Ecto neural progenitor cell (in vitro differentiated cells): ENCODE data around the gene ANKS1B.

ENCODE experiments used
- DNase-seq: peaks from one replicate; pipeline ENCODE4 v3.0.0-alpha.2; 2018; ENCODE audit warnings: low spot score

The ANKS1B gene

DNA sequence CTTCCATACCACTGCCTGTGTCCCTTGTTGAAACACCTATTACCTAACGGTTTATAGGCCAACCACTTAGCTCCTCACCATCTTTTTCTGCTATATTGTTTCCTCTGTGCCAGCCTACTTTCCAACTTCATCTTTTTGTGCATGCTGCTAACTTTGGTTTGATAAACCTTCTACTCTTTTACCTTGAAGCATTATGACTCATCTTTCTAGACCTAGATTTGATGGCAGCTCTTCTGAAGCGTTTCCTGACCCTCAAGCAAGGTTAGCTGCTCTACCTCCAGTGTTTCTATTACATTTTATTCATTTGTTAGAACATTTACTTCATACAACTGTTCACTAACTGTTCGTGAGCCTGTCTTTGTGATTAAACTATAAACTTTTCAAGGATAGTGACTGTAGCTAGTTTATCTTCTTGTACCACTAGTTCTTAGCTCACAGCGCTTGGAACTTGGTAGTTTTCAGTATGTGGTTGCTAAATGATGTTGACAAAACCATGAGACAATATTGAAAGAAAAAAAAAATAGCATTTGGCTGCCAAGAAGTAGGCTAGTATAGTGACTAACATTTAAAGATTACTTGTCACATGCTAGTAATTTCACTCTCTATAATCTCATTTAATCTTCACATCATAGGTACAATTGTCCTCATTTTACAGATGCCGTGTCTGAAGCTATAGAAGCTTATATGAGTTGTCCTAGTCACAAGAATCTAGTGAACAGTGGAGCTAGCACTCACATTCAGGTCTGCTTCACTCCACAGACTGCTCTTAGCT lies 1260.2 kb downstream of the ANKS1B start:
- no peak for DNase-seq

DNA sequence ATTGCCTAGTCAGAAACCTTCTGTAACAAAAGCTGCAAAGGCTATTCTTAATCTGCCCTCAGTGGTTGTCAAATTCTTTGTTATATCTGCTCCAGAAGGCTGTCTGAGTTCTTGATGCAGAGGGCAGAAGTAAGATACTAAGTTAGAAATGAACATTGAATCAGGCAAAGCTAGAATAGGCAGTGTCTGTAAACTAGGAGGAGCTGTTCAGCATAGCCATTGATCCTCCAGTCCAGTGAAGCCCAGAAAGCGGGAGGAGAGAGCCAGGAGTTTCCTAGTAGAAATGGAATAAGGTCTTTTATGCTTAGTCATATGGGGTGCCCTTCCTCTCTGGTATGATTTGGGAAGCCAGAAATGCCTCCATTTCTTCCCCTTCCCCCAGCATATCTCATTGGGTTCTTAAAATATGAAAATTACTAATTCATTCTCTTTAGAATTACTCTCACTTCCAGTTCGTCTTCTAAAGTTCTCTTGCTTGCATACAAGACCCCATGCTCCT lies 1263.5 kb downstream of the ANKS1B start:
- no peak for DNase-seq

DNA sequence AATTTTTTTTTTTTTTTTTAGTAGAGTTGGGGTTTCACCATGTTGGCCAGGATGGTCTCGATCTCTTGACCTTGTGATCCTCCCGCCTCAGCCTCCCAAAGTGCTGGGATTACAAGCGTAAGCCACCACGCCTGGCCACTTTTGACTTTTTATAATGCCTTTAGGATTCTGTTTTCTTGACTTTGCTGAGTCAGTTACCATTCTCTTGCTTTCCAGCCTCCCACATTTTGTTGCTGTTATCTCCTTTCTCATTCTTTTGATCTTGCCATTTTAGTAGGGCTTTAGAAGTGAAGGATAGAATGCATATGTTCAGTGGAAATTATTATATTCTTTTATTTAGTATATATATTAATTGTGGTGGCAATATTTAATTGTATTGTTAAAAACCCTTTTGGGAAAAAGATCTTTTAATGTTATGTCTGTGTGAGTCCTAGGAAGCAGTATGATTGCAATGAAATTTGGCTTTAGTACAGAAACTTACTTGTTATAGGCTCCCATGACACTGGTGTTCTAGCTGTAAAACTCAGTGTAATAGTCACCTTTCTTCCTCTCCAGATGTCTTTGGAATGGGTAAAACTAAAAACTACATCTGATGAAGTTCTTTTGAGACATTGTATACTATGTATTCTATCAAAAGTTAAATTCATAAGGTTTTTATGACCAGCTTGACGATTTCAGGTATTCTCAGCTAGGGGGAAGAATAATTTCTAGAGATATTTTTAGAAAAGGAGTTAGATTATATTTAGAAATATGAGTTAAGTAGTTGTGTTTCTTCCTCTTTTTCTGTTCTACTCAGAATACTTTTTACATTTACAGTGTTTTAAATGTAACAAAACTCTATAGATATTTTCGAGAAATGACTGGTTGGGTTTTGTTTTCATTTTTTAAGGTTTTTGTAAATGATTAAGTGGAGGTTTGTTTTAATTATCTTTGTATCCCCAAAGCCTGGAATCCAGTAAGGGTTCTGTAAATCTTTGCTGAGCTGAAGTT lies 1264.9 kb downstream of the ANKS1B start:
- DNase-seq = no peak

DNA sequence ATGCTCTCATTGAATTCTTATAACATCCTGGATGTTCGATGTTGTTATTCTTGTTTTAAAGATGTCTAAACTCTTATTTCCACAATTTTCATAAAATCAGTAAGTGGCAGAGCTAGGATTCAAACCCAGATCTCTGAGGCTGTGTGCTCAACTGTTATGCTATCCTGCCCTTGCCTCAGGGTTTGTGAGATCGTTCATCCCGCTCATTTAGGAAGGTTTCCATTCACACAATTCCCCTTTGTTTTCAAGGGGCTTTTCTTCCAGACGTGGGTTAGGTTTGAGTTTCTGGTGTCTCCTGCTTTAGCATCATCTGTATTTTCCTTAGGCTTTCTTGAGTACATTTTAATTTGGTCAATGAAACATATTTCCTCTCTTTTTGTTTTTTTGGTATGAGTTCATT lies 1270.3 kb downstream of the ANKS1B start:
- no peak for DNase-seq

DNA sequence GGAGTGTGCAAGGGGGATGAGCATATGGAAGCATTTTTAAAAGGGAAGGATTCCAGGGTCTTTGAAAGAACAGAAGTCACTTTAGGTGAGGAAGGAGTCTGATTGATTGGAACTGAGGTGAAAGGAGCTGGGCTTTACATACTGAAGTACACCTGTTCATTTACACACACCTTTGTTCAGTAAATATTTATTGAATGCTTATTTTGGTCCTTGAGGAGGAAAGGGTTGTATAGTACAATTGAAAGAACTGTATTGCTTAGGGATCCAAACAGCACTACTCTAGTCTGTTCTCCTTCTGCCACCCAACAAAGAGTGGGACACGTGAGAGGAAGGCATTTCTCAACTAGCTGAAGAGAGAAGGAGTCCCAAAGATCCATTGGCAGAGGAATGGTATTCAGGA lies 1275.7 kb downstream of the ANKS1B start:
- no peak for DNase-seq

DNA sequence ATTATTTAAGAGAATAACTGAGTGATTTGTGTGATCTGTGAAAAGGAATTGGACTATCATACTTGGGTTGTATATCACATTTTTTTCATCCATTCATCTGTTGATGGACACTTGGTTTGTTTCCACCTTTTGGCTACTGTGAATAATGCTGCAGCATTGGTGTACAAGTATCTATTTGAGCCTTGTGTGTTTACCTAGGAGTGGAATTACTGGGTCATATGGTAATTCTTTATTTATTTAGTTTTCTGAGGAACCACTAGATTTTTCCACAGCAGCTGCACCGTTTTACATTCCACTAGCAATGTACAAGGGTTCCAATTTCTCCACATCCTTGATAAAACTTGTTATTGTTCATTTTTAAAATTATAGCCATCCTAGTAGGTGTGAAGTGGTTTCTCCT lies 1283.6 kb downstream of the ANKS1B start:
- no peak for DNase-seq

DNA sequence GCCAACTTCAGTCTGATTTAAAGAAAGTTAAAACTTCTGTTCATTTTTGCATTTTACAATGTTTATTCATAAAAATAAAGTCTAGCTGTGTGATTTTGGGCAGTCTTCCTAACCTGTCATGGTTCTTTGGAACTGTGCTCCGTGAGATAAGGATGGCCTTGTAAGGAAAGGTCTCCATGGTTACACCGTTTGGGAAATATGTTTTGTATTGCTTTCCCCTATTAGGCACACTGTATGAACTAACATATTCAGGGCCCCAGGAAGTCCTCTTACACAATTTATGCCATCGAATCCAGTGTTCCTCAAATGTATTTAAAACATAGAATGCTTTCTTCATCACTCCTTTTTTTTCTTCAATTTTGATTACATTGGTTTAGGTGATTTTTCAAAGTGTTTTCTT lies 1285.2 kb downstream of the ANKS1B start:
- no peak for DNase-seq

DNA sequence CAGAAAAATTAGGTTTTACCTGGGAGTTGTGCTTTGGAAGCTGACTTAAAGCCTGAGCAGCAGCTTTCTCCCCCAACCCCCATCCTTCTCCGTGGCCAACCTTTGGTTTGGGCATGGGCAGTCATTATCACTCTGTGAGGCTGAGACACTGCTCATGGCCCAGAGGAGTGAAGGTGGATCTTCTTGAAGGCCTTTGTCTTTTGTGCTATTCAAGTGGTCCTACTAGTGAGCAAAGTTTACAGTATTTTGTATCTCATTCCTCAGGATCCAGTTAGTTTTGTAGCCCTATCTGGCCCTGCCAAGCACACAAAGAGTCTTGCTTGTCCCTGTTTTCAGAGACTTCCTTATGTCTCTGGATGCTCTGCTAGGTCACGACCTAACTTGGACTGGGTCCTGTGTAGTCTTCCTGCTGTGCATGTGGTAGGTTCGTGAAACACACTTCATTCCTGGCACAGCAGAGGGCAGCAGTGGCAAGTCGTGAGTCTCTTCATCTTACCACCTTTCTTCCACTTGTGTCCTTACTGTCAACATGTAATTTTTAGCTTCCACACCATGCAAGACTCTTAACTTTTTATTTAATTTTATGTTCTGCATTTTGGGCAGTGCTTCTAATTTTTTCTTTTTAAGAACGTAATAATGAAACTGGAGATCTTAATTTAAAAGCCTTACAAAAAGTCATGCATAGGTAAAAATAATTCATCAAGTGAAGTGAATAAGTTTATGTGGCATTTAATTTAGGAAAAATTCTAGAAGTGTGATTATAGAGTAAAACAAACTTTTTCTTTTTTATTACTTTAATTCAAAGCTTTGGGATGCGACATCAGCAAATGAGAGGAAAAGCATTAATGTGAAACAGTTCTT lies 1285.9 kb downstream of the ANKS1B start:
- no peak for DNase-seq

DNA sequence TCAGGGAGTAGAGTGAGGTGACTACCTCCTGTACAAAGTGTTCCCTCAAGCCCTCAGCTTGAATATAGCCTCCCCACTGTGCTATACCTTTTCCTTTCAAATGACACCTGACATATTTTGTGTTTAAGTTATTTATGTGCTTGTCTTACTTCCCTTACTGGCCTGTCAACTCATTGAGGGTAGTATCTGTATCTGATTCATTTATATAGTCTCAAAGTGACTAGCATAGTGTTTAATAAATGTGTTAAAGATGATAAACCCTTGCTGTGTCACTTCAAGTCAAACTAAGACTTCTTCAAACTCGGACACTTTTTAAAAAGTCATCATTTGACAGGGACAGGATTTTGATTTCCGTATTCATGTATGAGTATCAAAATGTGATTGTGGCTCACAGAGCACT lies 1287.5 kb downstream of the ANKS1B start:
- no peak for DNase-seq

DNA sequence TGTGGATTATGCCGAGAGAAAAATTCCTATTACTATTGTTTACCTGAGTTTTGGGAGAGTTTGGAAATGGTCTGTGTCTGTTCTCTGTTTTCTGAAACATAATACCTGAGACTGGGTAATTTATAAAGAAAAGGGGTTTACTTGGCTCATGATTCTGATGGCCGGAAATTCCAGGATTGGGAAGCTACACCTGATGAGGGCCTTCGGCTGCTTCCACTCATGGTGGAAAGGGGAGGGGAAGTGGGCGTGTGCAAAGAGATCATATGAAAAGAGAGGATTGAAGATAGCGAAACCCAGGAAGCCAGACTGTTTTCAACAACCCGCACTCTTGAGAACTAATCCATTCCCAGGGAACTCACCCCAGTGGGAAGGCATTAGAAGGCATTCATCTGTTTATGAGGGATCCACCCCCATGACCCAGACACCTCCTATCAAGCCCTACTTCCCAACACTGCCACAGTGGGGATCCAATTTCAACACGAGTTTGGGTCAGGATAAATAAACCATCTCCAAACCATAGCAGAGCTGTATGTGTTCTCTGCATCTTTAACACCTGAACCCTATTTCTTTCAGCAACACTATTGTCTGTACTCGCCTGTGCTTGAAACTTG lies 1288.6 kb downstream of the ANKS1B start:
- DNase-seq = peak; percentile 51

DNA sequence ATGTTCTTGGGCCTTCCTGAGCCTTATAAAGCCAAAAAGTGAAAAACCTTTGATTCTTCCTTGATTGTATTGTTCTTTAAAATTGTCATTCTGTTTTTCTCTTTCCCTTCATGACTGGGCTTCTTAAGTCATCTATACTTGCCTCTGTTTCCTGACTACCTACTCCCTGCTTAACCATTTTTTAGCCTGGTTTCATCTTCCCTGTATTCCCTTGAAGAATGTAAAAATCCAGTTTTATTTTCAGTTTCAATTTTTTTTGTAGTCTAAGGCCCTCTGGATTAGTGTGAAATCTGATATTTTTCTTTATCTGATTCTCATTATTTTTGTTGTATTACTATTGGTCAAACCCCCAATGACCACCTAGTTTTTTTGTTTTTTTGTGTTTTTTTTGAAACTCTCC lies 1293.4 kb downstream of the ANKS1B start:
- no peak for DNase-seq

DNA sequence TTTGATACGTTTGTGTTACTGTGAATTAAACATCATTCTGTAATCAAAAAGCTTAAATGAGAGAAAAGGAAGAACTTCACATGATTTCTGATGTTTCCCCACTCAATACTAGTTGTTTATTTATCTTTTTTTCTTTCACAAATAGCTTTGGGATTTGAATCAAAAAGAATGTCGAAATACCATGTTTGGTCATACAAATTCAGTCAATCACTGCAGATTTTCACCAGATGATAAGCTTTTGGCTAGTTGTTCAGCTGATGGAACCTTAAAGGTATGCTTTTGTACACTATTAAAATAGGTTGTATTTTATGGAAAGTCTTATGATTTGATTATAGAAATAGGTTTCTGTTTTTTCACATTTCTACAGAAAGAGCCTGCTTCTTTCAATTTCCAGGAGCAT lies 1298.1 kb downstream of the ANKS1B start:
- no peak for DNase-seq
